ENCODE measurements around the gene LSM3. TPM values are rescaled to one million over a fixed set of nuclear protein-coding genes. Genes with fewer than 3 reads are reported as not detected.

The LSM3 gene
- polyA plus RNA-seq, 2 donors: 5.3 to 10.8 TPM

GRCh38 chr3:14134291-14134690 is 44.3 kb upstream of the LSM3 start:
- Histone ChIP-seq H3K4me3 (ENCODE audit: low read depth in 1 of 2, low read length in 2 of 2) (no peak overlapping the region), H3K27me3 (ENCODE audit: control insufficient read depth in 1 of 2, insufficient read depth in 2 of 2, low read length in 2 of 2) (no peaks in the 10 kb centered on the region), H3K27ac (ENCODE audit: low read depth in 2 of 2, low read length in 1 of 2) (no peak overlapping the region), H3K36me3 (ENCODE audit: control insufficient read depth in 2 of 2, insufficient read depth in 2 of 2, low read length in 1 of 2) (peaks cover 19 to 76% of the 10 kb centered on the region in 2 donors), H3K4me1 (ENCODE audit: control insufficient read depth in 2 of 2, insufficient read depth in 2 of 2, low read length in 1 of 2) (peaks cover 8 to 11% of the 10 kb centered on the region in 2 donors), H3K9me3 (ENCODE audit: control insufficient read depth in 2 of 2, insufficient read depth in 1 of 2, low read depth in 1 of 2, low read length in 1 of 2) (no peaks in the 10 kb centered on the region)
- WGBS, 2 donors: 88 to 90% methylated on average over 6 of the region's 6 CpGs

GRCh38 chr3:14135581-14135980 is 43.0 kb upstream of the LSM3 start:
- WGBS, 2 donors: 85 to 90% methylated on average over 11 of the region's 11 CpGs
- peaks cover 8 to 11% of the 10 kb centered on the region in 2 donors for H3K4me1 ChIP-seq (ENCODE audit: control insufficient read depth in 2 of 2, insufficient read depth in 2 of 2, low read length in 1 of 2)
- H3K9me3 ChIP-seq (ENCODE audit: control insufficient read depth in 2 of 2, insufficient read depth in 1 of 2, low read depth in 1 of 2, low read length in 1 of 2): no peaks in the 10 kb centered on the region
- peaks cover 19 to 80% of the 10 kb centered on the region in 2 donors for H3K36me3 ChIP-seq (ENCODE audit: control insufficient read depth in 2 of 2, insufficient read depth in 2 of 2, low read length in 1 of 2)
- H3K27me3 ChIP-seq (ENCODE audit: control insufficient read depth in 1 of 2, insufficient read depth in 2 of 2, low read length in 2 of 2): no peaks in the 10 kb centered on the region
- no peak overlapping the region for H3K27ac ChIP-seq (ENCODE audit: low read depth in 2 of 2, low read length in 1 of 2)
- H3K4me3 ChIP-seq (ENCODE audit: low read depth in 1 of 2, low read length in 2 of 2): no peak overlapping the region

DNA sequence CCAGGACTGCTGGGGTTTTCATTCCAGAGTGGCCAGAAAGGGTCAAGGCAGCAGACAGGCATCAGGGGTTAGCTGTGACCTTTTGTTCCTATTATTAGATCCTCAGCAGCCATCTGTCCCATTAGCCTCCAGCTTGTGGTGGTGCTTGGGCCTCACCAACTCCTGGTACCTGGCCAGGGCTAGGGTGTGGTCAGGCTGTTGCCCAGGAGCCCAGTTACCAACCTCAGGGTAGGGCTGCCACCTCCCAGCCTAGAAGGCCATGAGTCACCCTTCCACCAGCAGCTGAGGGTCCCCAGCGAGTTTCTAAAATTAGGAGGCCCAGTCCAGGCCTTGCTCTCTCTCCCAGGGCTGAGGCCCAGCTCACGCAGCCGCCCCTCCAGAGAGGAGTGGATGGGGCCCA is 41.6 kb upstream of the LSM3 start:
- Histone ChIP-seq H3K9me3 (ENCODE audit: control insufficient read depth in 2 of 2, insufficient read depth in 1 of 2, low read depth in 1 of 2, low read length in 1 of 2) (no peaks in the 10 kb centered on the region), H3K4me3 (ENCODE audit: low read depth in 1 of 2, low read length in 2 of 2) (no peak overlapping the region), H3K27me3 (ENCODE audit: control insufficient read depth in 1 of 2, insufficient read depth in 2 of 2, low read length in 2 of 2) (no peaks in the 10 kb centered on the region), H3K4me1 (ENCODE audit: control insufficient read depth in 2 of 2, insufficient read depth in 2 of 2, low read length in 1 of 2) (peaks cover 8 to 11% of the 10 kb centered on the region in 2 donors), H3K27ac (ENCODE audit: low read depth in 2 of 2, low read length in 1 of 2) (peak overlapping the region; percentile 25 to 82), H3K36me3 (ENCODE audit: control insufficient read depth in 2 of 2, insufficient read depth in 2 of 2, low read length in 1 of 2) (peaks cover 23 to 79% of the 10 kb centered on the region in 2 donors)
- 57 to 60% methylated on average over 3 of the region's 3 CpGs for WGBS, 2 donors

- Histone ChIP-seq H3K4me1 (ENCODE audit: control insufficient read depth in 2 of 2, insufficient read depth in 2 of 2, low read length in 1 of 2) (peaks cover 8 to 11% of the 10 kb centered on the region in 2 donors), H3K27me3 (ENCODE audit: control insufficient read depth in 1 of 2, insufficient read depth in 2 of 2, low read length in 2 of 2) (no peaks in the 10 kb centered on the region), H3K4me3 (ENCODE audit: low read depth in 1 of 2, low read length in 2 of 2) (no peak overlapping the region), H3K9me3 (ENCODE audit: control insufficient read depth in 2 of 2, insufficient read depth in 1 of 2, low read depth in 1 of 2, low read length in 1 of 2) (no peaks in the 10 kb centered on the region), H3K27ac (ENCODE audit: low read depth in 2 of 2, low read length in 1 of 2) (peak overlapping the region; percentile 25 to 82), H3K36me3 (ENCODE audit: control insufficient read depth in 2 of 2, insufficient read depth in 2 of 2, low read length in 1 of 2) (peaks cover 23 to 77% of the 10 kb centered on the region in 2 donors)
- WGBS, 2 donors: 51 to 53% methylated on average over 3 of the region's 3 CpGs
These were observed 41.2 kb upstream of the LSM3 start for GRCh38 chr3:14137445-14137844.

GRCh38 chr3:14138109-14138877 is 40.3 kb upstream of the LSM3 start:
- Histone ChIP-seq H3K36me3 (ENCODE audit: control insufficient read depth in 2 of 2, insufficient read depth in 2 of 2, low read length in 1 of 2) (peaks cover 19 to 69% of the 10 kb centered on the region in 2 donors), H3K27me3 (ENCODE audit: control insufficient read depth in 1 of 2, insufficient read depth in 2 of 2, low read length in 2 of 2) (no peaks in the 10 kb centered on the region), H3K4me1 (ENCODE audit: control insufficient read depth in 2 of 2, insufficient read depth in 2 of 2, low read length in 1 of 2) (peaks cover 8 to 11% of the 10 kb centered on the region in 2 donors), H3K27ac (ENCODE audit: low read depth in 2 of 2, low read length in 1 of 2) (no peak overlapping the region), H3K9me3 (ENCODE audit: control insufficient read depth in 2 of 2, insufficient read depth in 1 of 2, low read depth in 1 of 2, low read length in 1 of 2) (no peaks in the 10 kb centered on the region), H3K4me3 (ENCODE audit: low read depth in 1 of 2, low read length in 2 of 2) (no peak overlapping the region)
- WGBS, 2 donors: 91 to 92% methylated on average over 16 of the region's 16 CpGs

GRCh38 chr3:14138878-14139655 is 39.5 kb upstream of the LSM3 start:
- WGBS, 2 donors: 86 to 88% methylated on average over 14 of the region's 14 CpGs
- Histone ChIP-seq H3K9me3 (ENCODE audit: control insufficient read depth in 2 of 2, insufficient read depth in 1 of 2, low read depth in 1 of 2, low read length in 1 of 2) (no peaks in the 10 kb centered on the region), H3K4me3 (ENCODE audit: low read depth in 1 of 2, low read length in 2 of 2) (no peak overlapping the region), H3K36me3 (ENCODE audit: control insufficient read depth in 2 of 2, insufficient read depth in 2 of 2, low read length in 1 of 2) (peaks cover 14 to 61% of the 10 kb centered on the region in 2 donors), H3K27ac (ENCODE audit: low read depth in 2 of 2, low read length in 1 of 2) (no peak overlapping the region), H3K27me3 (ENCODE audit: control insufficient read depth in 1 of 2, insufficient read depth in 2 of 2, low read length in 2 of 2) (no peaks in the 10 kb centered on the region), H3K4me1 (ENCODE audit: control insufficient read depth in 2 of 2, insufficient read depth in 2 of 2, low read length in 1 of 2) (peaks cover 8 to 14% of the 10 kb centered on the region in 2 donors)

GRCh38 chr3:14139771-14140170 is 38.8 kb upstream of the LSM3 start:
- Histone ChIP-seq H3K9me3 (ENCODE audit: control insufficient read depth in 2 of 2, insufficient read depth in 1 of 2, low read depth in 1 of 2, low read length in 1 of 2) (no peaks in the 10 kb centered on the region), H3K4me3 (ENCODE audit: low read depth in 1 of 2, low read length in 2 of 2) (no peak overlapping the region), H3K4me1 (ENCODE audit: control insufficient read depth in 2 of 2, insufficient read depth in 2 of 2, low read length in 1 of 2) (peaks cover 8 to 15% of the 10 kb centered on the region in 2 donors), H3K27ac (ENCODE audit: low read depth in 2 of 2, low read length in 1 of 2) (no peak overlapping the region), H3K36me3 (ENCODE audit: control insufficient read depth in 2 of 2, insufficient read depth in 2 of 2, low read length in 1 of 2) (peaks cover 7 to 54% of the 10 kb centered on the region in 2 donors), H3K27me3 (ENCODE audit: control insufficient read depth in 1 of 2, insufficient read depth in 2 of 2, low read length in 2 of 2) (no peaks in the 10 kb centered on the region)
- 82 to 84% methylated on average over 5 of the region's 5 CpGs for WGBS, 2 donors

GRCh38 chr3:14140668-14141067 is 37.9 kb upstream of the LSM3 start:
- WGBS, 2 donors: 83% methylated on average over 2 of the region's 2 CpGs
- H3K4me3 ChIP-seq (ENCODE audit: low read depth in 1 of 2, low read length in 2 of 2): no peak overlapping the region
- no peaks in the 10 kb centered on the region for H3K27me3 ChIP-seq (ENCODE audit: control insufficient read depth in 1 of 2, insufficient read depth in 2 of 2, low read length in 2 of 2)
- H3K9me3 ChIP-seq (ENCODE audit: control insufficient read depth in 2 of 2, insufficient read depth in 1 of 2, low read depth in 1 of 2, low read length in 1 of 2): no peaks in the 10 kb centered on the region
- peaks cover 8 to 19% of the 10 kb centered on the region in 2 donors for H3K4me1 ChIP-seq (ENCODE audit: control insufficient read depth in 2 of 2, insufficient read depth in 2 of 2, low read length in 1 of 2)
- H3K27ac ChIP-seq (ENCODE audit: low read depth in 2 of 2, low read length in 1 of 2): no peak overlapping the region
- peaks cover 4 to 50% of the 10 kb centered on the region in 2 donors for H3K36me3 ChIP-seq (ENCODE audit: control insufficient read depth in 2 of 2, insufficient read depth in 2 of 2, low read length in 1 of 2)

GRCh38 chr3:14141144-14141543 is 37.5 kb upstream of the LSM3 start:
- Histone ChIP-seq H3K36me3 (ENCODE audit: control insufficient read depth in 2 of 2, insufficient read depth in 2 of 2, low read length in 1 of 2) (peaks cover 4 to 49% of the 10 kb centered on the region in 2 donors), H3K4me1 (ENCODE audit: control insufficient read depth in 2 of 2, insufficient read depth in 2 of 2, low read length in 1 of 2) (peaks cover 8 to 20% of the 10 kb centered on the region in 2 donors), H3K27ac (ENCODE audit: low read depth in 2 of 2, low read length in 1 of 2) (no peak overlapping the region), H3K27me3 (ENCODE audit: control insufficient read depth in 1 of 2, insufficient read depth in 2 of 2, low read length in 2 of 2) (no peaks in the 10 kb centered on the region), H3K9me3 (ENCODE audit: control insufficient read depth in 2 of 2, insufficient read depth in 1 of 2, low read depth in 1 of 2, low read length in 1 of 2) (no peaks in the 10 kb centered on the region), H3K4me3 (ENCODE audit: low read depth in 1 of 2, low read length in 2 of 2) (no peak overlapping the region)
- WGBS, 2 donors: 34 to 49% methylated on average over 2 of the region's 2 CpGs

All from esophagus (tissue), 2 donors.